ENCODE results near the gene PLA2G4A.

DNA sequence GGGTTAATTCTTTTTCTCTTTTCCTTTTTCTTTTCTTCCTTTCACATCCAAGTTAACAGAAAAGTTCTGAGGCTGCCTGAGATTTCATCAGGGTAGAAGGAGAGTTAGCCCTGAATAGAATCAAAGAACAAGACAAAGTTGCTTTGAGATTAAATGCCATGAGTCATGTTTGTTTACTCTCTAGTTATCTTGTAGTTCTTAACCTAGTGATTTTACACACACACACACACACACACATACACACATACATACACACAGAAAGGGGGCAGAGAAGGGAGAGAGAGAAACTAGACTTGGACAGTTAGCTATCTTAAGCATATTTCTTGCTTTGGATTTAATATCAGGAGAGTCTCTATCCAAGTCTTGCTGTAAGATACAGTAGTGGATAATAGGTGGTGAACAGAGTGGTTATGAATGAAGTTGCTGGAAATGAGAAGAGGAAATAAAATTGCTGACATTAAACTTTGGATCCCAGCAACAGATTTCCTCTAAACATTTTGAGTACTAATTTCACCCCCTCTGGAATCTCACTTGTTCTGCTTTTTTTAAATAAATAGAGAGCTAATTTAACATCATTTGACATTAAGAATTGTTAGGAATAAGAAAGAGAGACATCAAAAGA lies 19.9 kb downstream of the PLA2G4A start:
- TF ChIP-seq YY1 (IDR thresholded peaks at IDR 0.05; ENCODE audit: low read depth) (no peak), POLR2AphosphoS5 (IDR thresholded peaks at IDR 0.05; ENCODE audit: low read depth, low read length) (no peak), GATA2 (CRISPR knock-in tag; IDR thresholded peaks at IDR 0.05) (no peak), FOSL2 (IDR thresholded peaks at IDR 0.05; ENCODE audit: borderline replicate concordance, low read depth) (no peak), EP300 (IDR thresholded peaks at IDR 0.05; ENCODE audit: borderline replicate concordance in 1 of 2, low read depth in 1 of 2, low read length in 1 of 2) (no peak), RXRA (IDR thresholded peaks at IDR 0.05; ENCODE audit: borderline replicate concordance, low read depth) (no peak)
- TF ChIP-seq, protein P1, sequence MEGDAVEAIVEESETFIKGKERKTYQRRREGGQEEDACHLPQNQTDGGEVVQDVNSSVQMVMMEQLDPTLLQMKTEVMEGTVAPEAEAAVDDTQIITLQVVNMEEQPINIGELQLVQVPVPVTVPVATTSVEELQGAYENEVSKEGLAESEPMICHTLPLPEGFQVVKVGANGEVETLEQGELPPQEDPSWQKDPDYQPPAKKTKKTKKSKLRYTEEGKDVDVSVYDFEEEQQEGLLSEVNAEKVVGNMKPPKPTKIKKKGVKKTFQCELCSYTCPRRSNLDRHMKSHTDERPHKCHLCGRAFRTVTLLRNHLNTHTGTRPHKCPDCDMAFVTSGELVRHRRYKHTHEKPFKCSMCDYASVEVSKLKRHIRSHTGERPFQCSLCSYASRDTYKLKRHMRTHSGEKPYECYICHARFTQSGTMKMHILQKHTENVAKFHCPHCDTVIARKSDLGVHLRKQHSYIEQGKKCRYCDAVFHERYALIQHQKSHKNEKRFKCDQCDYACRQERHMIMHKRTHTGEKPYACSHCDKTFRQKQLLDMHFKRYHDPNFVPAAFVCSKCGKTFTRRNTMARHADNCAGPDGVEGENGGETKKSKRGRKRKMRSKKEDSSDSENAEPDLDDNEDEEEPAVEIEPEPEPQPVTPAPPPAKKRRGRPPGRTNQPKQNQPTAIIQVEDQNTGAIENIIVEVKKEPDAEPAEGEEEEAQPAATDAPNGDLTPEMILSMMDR (IDR thresholded peaks at IDR 0.05): no peak
- TF ChIP-seq, protein P2, sequence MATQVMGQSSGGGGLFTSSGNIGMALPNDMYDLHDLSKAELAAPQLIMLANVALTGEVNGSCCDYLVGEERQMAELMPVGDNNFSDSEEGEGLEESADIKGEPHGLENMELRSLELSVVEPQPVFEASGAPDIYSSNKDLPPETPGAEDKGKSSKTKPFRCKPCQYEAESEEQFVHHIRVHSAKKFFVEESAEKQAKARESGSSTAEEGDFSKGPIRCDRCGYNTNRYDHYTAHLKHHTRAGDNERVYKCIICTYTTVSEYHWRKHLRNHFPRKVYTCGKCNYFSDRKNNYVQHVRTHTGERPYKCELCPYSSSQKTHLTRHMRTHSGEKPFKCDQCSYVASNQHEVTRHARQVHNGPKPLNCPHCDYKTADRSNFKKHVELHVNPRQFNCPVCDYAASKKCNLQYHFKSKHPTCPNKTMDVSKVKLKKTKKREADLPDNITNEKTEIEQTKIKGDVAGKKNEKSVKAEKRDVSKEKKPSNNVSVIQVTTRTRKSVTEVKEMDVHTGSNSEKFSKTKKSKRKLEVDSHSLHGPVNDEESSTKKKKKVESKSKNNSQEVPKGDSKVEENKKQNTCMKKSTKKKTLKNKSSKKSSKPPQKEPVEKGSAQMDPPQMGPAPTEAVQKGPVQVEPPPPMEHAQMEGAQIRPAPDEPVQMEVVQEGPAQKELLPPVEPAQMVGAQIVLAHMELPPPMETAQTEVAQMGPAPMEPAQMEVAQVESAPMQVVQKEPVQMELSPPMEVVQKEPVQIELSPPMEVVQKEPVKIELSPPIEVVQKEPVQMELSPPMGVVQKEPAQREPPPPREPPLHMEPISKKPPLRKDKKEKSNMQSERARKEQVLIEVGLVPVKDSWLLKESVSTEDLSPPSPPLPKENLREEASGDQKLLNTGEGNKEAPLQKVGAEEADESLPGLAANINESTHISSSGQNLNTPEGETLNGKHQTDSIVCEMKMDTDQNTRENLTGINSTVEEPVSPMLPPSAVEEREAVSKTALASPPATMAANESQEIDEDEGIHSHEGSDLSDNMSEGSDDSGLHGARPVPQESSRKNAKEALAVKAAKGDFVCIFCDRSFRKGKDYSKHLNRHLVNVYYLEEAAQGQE (IDR thresholded peaks at IDR 0.05; ENCODE audit: low read depth, low read length): no peak
- TF ChIP-seq, protein P3, sequence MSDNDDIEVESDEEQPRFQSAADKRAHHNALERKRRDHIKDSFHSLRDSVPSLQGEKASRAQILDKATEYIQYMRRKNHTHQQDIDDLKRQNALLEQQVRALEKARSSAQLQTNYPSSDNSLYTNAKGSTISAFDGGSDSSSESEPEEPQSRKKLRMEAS (IDR thresholded peaks at IDR 0.05; ENCODE audit: low read depth): no peak
- TF ChIP-seq, protein P4, sequence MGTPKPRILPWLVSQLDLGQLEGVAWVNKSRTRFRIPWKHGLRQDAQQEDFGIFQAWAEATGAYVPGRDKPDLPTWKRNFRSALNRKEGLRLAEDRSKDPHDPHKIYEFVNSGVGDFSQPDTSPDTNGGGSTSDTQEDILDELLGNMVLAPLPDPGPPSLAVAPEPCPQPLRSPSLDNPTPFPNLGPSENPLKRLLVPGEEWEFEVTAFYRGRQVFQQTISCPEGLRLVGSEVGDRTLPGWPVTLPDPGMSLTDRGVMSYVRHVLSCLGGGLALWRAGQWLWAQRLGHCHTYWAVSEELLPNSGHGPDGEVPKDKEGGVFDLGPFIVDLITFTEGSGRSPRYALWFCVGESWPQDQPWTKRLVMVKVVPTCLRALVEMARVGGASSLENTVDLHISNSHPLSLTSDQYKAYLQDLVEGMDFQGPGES (IDR thresholded peaks at IDR 0.05; ENCODE audit: low read depth, low read length): no peak
